H1 (cell line): ENCODE results near the gene BTRC. TPM values are rescaled to one million over a fixed set of nuclear protein-coding genes. Genes with fewer than 3 reads are reported as not detected.

ENCODE experiments used
- CHD7 ChIP-seq: fragments of 300-600 bp; sonication (generic); IDR thresholded peaks from 2 replicates; pipeline ENCODE4 v1.7.1; 2012; ENCODE audit warnings: low read length, moderate library complexity, mild to moderate bottlenecking, inconsistent platforms; ENCODE audit not compliant: insufficient replicate concordance
- GTF2F1 ChIP-seq: IDR thresholded peaks from 2 replicates; pipeline ENCODE4 v1.6.1; 2012; ENCODE audit warnings: low read depth, low read length, improper control_type of control experiment, borderline replicate concordance
- polyA plus RNA-seq, 7 experiments: library from polyadenylated mRNA; depleted of rRNA in 3 of 7; stranded (reverse) in 5 of 7; unstranded in 2 of 7; fragments of >200 nt in 5 of 7; fragments of 200-250 nt in 2 of 7; gene quantifications; 1 replicate in 5 of 7; 2 replicates in 1 of 7; 4 replicates in 1 of 7; pipeline versions ENCODE4 v1.2.1 to v1.2.3, GENCODE V29; 2011 to 2013; ENCODE audit warnings: missing spikeins in 2 of 7, mixed read lengths in 2 of 7
- total RNA-seq: library from RNA; stranded (reverse); fragmentation: NEBNext Ultra II Directional; extraction: Animal tissue kit (Norgen Biotek cat#: 25700); gene quantifications from 2 replicates; pipeline ENCODE4 v1.2.1, GENCODE V29; 2021

The BTRC gene
- total and polyA plus RNA-seq, 2 of the 8 experiments (the other 6 are each of a cell fraction or from before 2014, with no cell fraction given) = 9.9 to 24.7 TPM

GRCh38 chr10:101485681-101486554, 132.0 kb downstream of the BTRC start (continued):
- TF ChIP-seq CHD7 (no peak), GTF2F1 (no peak)
- TF ChIP-seq, all 59 proteins: peak for 0
